Measurements from ENCODE around the gene LAMA3.

The LAMA3 gene

DNA sequence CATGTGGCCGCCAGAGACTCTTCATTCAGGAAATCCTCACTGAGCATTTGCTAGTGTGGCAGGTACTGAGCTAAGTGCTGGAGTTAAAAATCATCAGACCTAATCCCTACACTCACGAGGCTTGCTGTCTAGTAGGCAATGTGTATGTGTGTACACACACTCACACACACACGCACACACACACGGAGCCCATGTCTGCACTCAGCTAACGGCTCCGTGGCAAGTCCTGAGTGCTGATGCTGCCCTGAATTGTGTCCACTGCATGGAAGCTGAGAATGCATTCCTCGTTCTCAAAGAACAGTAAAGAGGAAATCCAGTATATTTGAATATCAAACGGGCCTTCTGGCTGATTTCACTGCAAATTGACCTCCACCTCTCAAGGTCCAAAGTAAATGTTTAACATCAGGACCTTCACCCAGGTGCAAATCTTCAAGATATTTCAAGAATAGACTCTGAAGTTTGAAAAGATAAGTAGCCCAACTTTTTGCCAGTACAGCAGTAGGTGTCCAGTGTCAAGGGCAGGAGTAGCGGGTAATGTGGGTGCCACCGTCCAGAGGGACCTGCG lies 189.2 kb downstream of the LAMA3 start:
- DNase-seq (ENCODE audit: low read depth): no peak

DNA sequence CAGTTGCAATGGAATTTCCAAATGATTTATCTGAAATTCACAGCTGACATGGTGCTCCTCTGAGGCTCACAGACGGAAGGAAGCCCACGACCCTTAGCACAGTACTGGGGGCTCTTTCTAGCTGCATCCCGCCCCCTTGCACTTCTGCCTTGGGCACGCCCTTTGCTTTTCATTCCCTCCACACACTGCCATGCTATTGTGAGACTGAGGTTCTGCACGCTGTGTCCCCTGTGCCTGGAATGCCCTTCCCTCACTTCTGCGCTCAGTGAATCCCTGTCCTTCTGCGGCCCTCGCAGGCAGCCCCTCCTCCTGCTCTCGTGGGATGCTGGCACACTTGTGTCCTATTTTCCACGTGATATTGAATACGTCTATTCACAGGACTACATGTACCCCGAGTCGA lies 189.9 kb downstream of the LAMA3 start:
- no peak for DNase-seq (ENCODE audit: low read depth)

DNA sequence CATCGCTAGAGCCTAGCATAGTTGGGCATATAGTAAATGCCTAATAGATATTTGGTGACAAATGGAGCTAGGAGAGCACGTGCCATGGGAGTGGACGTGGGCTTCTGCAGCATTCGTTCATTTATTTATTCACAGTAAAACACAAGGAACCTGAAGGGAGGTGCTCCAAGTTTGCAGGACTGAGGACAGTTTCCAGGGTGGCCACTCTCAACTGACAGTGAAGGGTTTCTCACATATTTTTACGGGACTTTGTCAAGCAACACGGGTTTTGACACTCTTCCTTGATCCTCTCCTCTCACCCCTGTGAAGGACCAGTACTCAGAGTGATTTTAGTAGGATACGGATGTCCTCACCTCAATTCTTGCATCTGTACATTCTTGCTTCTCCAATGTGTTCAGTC lies 190.3 kb downstream of the LAMA3 start:
- DNase-seq (ENCODE audit: low read depth): no peak

DNA sequence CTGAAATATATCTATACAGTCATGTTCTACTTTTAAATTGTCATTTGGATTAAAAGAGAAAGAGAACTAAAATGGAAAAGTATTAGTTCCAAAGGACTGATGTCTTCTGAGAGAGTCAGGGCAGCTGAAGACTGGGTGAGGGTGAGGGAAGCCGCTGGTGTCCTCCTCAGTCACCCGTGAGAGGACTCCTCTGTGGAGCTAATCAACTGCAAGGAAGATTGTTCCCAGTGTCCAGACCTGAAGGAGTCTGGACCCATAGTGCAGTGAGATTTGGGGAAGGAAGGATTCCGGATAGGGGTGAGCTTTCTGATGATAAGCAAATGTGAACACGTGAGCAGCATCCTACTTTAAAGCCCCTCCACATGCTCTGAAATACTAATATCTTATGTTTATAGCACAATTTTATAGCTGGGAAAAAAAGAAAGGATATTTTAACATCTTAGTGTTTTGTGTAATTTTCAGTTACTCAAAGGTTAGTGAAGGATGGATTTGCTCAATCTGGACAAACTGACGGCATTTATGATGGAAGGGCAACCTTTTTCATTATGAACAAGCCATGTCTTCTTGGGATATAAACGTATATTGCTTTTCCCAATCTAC lies 190.8 kb downstream of the LAMA3 start:
- DNase-seq (ENCODE audit: low read depth): no peak

DNA sequence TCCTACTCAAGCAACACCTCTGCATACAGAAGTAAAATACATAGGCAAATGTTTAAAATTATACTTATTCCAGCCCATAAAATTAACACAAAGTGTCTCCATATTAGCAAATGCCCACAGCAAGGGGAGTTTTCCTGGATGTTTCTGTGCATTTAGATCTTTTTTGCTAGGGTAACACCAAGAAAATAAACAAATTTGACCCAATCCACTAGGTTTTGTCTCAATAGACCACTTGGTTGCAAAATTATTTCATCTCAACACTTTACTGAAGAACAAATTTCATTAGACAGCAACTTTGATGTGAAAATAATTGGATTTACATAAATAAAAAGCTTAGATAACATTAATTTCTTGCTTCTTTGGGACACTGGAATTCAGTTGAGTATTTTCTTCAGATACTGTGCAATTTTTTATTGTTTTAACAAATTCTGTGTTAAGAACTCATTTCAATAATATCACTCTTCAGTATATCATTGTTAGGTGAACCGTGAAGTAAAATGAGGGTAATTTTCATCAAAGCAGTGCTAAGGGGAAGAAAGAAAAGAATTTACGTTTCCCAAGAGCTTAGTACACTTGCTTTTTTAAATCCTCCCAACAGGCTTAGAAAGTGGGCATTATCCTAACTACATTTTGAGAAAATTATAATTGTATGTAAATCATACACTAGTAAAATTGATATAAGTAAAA lies 191.8 kb downstream of the LAMA3 start:
- no peak for DNase-seq (ENCODE audit: low read depth)

DNA sequence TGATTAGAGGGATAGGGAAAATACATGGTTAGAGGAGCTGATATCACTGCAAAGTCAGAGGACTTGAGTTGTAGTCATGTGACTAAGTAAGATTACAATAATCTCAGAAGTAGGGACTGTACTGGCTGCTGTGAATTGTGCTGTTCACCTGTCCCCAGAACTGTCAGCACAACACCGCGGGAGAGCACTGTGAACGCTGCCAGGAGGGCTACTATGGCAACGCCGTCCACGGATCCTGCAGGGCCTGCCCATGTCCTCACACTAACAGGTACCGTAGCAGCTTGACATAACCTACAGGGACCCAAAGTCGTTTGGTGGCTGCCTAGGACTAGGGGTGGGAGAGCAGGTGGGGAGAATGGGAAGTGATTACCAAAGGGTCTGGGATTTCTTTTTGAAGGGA lies 192.5 kb downstream of the LAMA3 start:
- no peak for DNase-seq (ENCODE audit: low read depth)

DNA sequence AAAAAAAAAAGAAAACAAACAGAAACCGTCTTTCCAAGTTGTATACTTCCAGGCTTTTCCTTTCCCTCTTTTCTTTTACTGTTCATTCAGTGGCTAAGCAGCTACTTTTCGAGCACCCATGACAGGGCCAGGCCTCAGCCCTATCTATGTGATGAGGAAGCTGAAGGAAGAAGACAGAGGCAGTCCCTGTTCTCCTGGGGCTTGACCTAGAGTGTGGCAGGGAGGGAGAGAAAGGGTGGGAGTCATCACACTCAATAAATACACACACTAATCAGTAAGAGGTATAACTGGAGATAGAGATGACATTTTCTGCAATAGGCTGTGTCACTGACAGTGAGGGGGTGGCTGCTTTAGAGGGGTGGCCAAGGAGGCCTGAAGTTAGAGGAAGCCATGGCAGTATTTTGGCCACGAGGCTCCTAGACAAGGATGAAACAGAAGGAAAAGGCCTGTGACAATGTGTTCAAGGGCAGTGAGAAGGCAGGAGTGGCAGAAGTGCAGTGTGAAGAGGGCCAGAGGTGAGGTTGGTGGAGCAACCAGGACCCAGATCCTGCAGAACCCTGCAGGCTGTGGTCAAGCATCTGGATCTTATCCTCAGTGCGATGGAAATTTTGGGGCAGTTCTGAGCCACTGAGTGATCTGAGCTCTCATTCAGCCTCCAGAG lies 193.5 kb downstream of the LAMA3 start:
- DNase-seq (ENCODE audit: low read depth): no peak

DNA sequence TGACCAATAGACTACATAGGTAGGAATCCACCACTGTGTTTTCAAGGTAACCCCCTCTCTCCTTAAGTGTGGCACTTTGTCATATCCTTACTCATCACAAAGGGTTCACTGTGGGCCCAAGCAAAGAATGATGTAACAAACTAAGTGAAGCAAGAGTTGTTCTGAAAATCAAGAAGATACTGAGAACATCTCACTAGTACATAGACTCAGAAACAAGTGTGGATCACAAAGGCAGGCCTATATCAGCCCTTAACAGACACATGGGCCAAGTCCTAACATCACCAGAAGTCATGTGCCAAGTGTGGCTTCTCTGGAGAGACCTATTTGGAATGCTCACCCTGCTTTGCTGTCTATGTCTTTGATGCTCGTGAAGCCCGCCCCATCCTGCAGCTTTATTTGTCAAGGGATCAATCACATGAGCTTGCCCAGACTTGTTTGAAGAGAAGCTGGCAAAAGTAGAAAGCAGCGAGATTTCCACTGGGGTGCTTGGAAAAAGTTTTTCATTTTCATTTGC lies 194.1 kb downstream of the LAMA3 start:
- DNase-seq (ENCODE audit: low read depth): no peak

DNA sequence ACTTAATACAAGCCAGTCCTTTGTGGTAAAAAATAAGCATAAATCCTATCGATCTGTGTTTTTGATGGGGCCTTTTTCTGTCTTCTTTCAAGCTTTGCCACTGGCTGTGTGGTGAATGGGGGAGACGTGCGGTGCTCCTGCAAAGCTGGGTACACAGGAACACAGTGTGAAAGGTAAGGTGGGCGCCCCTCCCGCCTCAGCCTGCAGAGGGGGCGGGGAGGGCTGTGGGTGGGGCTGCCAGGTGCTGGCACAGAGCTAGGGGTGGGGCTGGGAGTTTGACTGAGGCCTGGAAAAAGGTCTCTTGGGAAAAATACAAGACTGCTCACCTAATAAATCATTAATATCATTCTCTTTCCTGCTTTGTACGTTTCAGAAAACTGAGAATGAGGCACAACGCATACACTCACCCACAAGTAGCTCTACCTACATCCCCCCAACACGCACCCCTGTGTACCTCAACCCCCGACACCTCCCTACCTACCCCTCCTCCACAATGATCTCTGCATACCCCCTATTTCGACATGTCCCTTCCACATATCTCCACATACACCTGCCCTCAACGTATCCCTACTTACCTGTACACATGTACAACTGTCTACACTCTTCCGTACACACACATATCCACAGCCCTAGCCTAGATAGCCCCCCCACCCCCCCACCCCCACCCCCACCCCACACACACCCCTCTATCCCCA lies 195.6 kb downstream of the LAMA3 start:
- DNase-seq (ENCODE audit: low read depth): no peak

DNA sequence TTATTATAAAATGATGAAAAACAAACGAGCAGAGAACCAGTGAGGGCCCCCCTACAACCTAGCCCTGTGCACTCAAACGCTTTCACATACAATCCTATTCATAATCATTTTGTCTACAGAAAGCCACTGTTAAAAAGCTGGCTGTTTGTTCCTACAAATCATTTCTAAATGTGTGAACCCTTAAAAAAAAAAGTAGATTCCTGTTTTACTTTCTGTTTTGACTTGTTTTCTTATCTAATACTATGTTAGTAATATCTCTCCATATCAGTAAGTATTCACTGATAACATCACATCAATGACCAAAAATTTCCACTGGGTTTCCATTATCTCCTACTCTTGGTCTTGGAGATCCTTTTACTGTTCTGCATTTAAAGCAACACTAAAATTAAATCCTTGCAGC lies 196.5 kb downstream of the LAMA3 start:
- no peak for DNase-seq (ENCODE audit: low read depth)

DNA sequence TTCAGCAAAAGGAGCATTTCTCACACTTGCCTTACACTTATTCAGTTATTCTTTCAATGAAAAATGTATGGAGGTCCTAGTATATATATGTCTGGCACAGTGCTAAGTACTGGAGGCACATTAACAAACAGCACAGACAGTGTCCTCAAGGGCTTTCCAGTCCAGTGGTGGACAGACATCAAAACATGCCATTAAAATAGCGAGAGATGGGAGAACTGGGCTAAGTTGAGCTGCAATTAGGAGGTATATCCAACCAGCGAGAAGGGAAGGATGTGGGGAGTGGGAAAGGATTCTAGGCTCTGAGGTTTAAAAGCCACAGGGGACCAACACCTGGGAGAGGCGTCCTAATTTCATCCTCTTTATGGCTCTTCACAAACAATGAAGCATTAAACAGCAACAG lies 197.8 kb downstream of the LAMA3 start:
- no peak for DNase-seq (ENCODE audit: low read depth)

DNA sequence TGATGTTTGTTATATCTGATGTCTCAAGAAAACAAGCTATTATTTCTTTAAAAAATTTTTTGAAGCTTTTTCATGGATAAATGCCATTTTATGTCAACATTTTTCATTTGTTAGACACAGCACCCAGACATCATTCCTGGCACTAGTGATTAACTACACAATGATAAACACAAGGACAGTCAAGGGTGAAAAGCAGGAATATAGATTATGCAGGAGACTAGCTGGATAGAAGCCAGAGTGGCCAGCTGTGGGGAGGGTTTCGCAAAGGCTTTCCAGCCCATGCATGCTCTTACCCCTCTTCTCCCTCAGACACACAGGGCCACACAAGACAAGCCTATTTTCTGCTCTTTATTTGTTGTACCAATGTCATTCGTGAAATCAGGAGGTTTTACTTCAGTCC lies 198.2 kb downstream of the LAMA3 start:
- DNase-seq (ENCODE audit: low read depth): no peak

DNA sequence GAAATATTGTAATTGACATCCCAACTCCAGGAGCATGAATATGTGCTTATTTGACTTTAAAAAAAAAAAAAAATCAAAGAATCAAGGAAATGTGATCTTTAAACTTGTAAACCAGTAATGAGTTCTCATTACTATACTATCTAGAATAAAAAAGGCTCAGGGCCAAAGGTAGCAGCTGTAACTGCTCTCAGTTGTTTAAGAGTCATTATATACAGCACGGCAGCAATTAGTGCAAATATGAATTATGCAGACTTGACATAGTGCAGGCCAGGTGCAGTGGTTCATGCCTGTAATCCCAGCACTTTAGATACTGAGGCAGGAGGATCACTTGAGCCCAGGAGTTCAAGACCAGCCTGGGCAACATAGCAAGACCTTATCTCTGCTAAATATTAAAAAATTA lies 199.6 kb downstream of the LAMA3 start:
- DNase-seq (ENCODE audit: low read depth): no peak

DNA sequence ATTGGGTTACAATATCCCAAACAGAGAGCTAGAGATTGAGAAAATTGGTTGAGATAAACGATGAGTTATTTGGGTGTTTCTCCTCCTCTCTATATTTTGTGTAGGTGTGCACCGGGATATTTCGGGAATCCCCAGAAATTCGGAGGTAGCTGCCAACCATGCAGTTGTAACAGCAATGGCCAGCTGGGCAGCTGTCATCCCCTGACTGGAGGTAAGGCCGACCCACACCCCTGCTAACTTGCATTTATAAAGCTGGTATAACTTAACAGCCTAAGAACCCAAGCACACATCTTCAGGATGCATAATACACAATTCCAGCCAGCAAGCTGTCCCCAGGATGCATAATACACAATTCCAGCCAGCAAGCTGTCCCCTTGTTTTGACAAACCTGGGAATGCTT lies 200.7 kb downstream of the LAMA3 start:
- DNase-seq (ENCODE audit: low read depth): no peak

DNA sequence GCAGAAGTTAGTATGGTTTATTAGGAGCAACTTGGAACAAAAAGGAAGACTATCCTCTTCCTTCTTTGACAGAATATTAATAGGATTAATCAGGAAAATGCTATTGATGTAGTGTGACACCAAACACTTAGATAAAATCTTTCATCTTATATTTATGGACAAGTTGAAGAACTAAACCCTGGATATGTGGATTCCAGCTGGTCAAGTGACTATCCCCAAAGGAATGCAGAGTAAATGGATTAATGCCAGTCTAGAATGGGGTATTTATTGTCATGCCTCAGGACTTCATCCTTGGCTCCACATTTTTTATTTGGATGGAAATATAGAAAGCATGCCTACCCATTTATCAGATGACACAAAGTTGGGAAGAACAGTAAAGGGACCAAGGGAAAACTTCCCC lies 201.3 kb downstream of the LAMA3 start:
- DNase-seq (ENCODE audit: low read depth): no peak

DNA sequence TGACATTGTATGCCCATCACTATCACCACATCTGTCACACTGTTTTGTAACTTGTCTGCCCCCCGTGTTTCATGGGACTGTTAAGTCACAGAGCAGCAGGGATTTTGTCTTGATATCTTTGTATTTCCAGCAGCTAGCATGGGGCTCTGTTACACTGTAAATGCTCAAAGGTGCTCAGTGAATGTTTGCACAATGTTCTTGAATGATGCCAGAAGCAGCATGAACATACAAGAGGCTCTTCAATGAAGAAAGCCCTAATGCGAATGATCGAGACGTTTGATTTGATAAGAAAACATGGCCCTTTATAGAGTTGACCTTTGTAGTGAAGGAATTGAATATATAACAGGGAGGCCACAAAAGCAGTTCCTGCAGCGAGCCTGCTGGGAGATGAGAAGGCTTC lies 204.4 kb downstream of the LAMA3 start:
- DNase-seq (ENCODE audit: low read depth): no peak

DNA sequence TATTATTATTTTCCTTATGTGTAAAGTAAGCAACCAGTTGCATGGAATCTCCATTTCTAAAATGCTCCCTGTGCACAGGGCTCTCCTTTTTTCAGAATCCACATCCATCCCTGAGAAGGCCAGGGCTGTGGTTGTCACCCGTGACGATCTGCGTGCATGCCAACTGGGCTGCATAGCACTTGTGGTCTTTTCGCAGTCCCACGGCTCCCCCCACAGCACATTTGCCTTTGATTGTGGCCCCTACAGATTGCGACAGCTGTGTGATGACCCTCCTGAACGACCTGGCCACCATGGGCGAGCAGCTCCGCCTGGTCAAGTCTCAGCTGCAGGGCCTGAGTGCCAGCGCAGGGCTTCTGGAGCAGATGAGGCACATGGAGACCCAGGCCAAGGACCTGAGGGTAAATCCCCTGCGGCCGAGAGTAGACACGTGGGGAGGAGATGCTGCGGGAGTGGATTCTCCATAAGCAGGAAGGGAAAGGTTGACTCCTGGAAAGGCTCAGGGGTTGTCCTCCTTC lies 205.5 kb downstream of the LAMA3 start:
- no peak for DNase-seq (ENCODE audit: low read depth)

DNA sequence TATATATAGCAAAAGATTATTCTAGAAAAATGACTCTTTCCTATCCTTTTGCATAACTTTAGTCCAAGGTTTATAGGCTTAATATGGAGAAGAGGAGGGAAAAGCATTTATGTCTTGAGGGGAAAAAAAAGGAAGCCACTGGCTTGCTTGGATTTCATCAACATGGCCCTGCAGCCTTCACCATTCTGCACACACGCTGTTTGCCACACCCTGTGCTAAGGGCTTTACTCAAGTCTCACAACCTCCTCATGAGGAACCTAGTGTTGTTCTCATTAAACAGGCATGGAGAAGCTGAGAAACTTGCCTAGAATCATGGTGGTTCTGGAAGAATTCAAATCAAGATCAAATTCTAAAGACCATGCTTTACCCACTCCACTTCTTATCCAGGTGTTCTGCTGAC lies 208.0 kb downstream of the LAMA3 start:
- DNase-seq (ENCODE audit: low read depth): no peak

DNA sequence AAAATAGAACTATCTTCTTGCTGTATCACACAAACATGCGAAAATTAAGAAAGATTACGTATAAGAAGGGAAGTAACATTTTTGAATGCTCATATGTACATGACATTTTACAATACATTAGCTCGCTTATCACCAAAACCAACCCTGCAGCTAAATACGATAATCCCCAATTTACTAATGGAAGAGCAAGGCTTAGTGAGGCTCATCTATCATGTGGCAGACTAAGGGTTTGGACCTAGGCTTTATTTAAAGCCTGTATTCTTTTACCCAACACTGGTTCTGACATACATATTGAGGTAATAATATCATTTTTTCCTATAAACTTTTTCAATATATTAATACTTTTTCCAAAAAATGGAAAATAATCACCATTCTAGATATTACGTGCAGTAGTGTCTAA lies 208.5 kb downstream of the LAMA3 start:
- DNase-seq (ENCODE audit: low read depth): no peak

DNA sequence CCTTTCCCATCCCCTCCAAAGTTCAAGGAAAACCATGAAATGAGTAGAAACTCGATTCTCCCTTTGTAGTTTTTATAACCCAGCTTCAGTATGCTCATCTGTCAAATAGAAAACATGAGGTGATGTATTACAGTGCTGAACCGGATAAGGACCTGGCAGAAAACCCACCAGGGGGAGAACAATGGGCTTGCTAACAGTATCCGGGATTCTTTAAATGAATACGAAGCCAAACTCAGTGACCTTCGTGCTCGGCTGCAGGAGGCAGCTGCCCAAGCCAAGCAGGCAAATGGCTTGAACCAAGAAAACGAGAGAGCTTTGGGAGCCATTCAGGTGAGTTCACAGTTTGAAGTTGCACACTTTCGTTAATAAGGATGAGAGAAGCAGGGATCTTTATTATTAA lies 211.7 kb downstream of the LAMA3 start:
- no peak for DNase-seq (ENCODE audit: low read depth)

DNA sequence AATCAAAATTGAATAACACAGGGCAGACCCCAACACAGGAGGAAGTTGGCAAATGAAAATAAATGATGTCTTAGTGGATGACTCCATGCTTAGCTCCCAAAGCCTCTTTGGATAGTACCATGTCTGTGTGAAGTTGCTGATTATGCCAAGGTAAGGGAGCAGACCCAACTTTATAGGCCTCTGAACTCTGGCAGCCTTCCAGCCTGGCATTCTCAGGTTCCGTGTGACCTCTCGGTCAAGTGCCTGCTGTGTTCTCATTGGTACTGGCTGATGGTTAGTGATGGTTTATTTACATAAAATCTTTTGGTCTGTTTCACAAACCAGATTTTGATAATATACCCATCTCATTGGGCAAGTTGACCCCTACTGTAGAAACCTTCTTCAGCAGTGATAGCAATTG lies 213.1 kb downstream of the LAMA3 start:
- DNase-seq (ENCODE audit: low read depth): no peak

DNA sequence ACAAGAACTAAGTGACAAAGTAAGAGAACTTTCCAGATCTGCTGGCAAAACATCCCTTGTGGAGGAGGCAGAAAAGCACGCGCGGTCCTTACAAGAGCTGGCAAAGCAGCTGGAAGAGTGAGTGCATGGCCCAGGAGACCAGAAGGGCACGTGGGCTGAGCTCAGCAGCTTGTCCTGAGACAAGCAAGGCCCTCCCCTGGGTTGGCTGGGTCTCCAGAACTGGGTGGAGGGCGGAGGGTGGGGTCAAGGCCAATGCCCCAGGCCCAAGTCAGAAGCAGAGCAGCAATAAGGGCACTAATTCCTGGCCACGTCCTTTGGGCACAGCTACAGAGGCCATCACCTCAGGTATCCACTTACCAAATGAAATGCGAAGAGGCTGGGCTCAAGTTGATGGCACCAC lies 214.7 kb downstream of the LAMA3 start:
- no peak for DNase-seq (ENCODE audit: low read depth)

Measured in CMK (cell line).